PC-3 (cell line): ENCODE results near the gene NOL4L. TPM values are rescaled to one million over a fixed set of nuclear protein-coding genes. Genes with fewer than 3 reads are reported as not detected.

Experiments
- ATAC-seq: fragments of 200-7000 bp; cut with Tn5 transposase; 2 replicates; pipeline ENCODE4 v1.9.1; 2020; ENCODE audit warnings: mild to moderate bottlenecking, moderate library complexity
- BruUV-seq: library from RNA; stranded (reverse); fragments of 400-500 nt; replicated peaks from 2 replicates; lab custom pipeline; 2021; lab: Mats Ljungman, UMichigan
- CTCF ChIA-PET: fragments of 300-600 bp; sonication (Branson Sonifier 250); formaldehyde crosslinking; loops from one replicate; lab custom pipeline; 2022; ENCODE audit warnings: antibody characterized with exemption; lab: Charles Lee
- POLR2A ChIA-PET: fragments of 300-600 bp; sonication (Branson Sonifier 250); formaldehyde crosslinking; loops from one replicate; lab custom pipeline; 2022; ENCODE audit warnings: antibody characterized with exemption; ENCODE audit not compliant: unreplicated experiment; lab: Charles Lee
- DNase-seq: peaks from one replicate; pipeline ENCODE4 v3.0.0-alpha.2; 2015
- H2AFZ ChIP-seq: fragments of 300-600 bp; sonication (generic); 2 replicates; pipeline ENCODE4 v1.6.0; 2016; ENCODE audit warnings: antibody characterized with exemption, low read length
- H3F3A ChIP-seq: fragments of 300-600 bp; sonication (generic); one replicate; pipeline ENCODE4 v1.6.0; 2017; ENCODE audit warnings: antibody characterized with exemption, low read length, control low read depth, mild to moderate bottlenecking; ENCODE audit not compliant: unreplicated experiment
- H3K27ac ChIP-seq: fragments of 300-600 bp; sonication (generic); 2 replicates; pipeline ENCODE4 v1.5.1; 2016; ENCODE audit warnings: mild to moderate bottlenecking, low read length
- H3K27me3 ChIP-seq: fragments of 300-600 bp; sonication (generic); 2 replicates; pipeline ENCODE4 v1.6.1; 2016; ENCODE audit warnings: low read length, mixed read lengths
- H3K36me3 ChIP-seq: fragments of 300-600 bp; sonication (generic); 2 replicates; pipeline ENCODE4 v1.6.1; 2016; ENCODE audit warnings: low read depth, mixed run types, low read length, mixed read lengths
- H3K4me1 ChIP-seq: fragments of 300-600 bp; sonication (generic); 2 replicates; pipeline ENCODE4 v1.5.1; 2016; ENCODE audit warnings: low read length; ENCODE audit not compliant: insufficient read depth
- H3K4me2 ChIP-seq: fragments of 300-600 bp; sonication (generic); 2 replicates; pipeline ENCODE4 v1.6.0; 2016; ENCODE audit warnings: low read length
- H3K4me3 ChIP-seq: fragments of 300-600 bp; sonication (generic); 2 replicates; pipeline ENCODE4 v1.5.1; 2016; ENCODE audit warnings: mild to moderate bottlenecking, low read length, mixed read lengths
- H3K79me2 ChIP-seq: fragments of 300-600 bp; sonication (generic); 2 replicates; pipeline ENCODE4 v1.6.1; 2017; ENCODE audit warnings: low read length, mixed read lengths
- H3K9ac ChIP-seq: fragments of 300-600 bp; sonication (generic); 2 replicates; pipeline ENCODE4 v1.6.0; 2016; ENCODE audit warnings: mild to moderate bottlenecking, low read length
- H3K9me2 ChIP-seq: fragments of 300-600 bp; sonication (generic); replicated peaks from 2 replicates; pipeline ENCODE4 v1.6.1; 2016; ENCODE audit warnings: mixed run types, low read length, mixed read lengths
- H3K9me3 ChIP-seq: fragments of 300-600 bp; sonication (generic); 2 replicates; pipeline ENCODE4 v1.6.1; 2016; ENCODE audit warnings: low read length, mixed read lengths
- H4K20me1 ChIP-seq: fragments of 300-600 bp; sonication (generic); 2 replicates; pipeline ENCODE4 v1.6.1; 2016; ENCODE audit warnings: low read length, mixed read lengths
- EZH2 ChIP-seq: fragments of 300-600 bp; sonication (generic); IDR thresholded peaks from one replicate; pipeline ENCODE4 v1.6.1; 2017; ENCODE audit warnings: antibody characterized with exemption, mild to moderate bottlenecking, low read length; ENCODE audit not compliant: unreplicated experiment
- EZH2phosphoT487 ChIP-seq: fragments of 300-600 bp; sonication (generic); IDR thresholded peaks from 2 replicates; pipeline ENCODE4 v1.6.1; 2018; ENCODE audit warnings: mild to moderate bottlenecking, antibody characterized with exemption, low read length, borderline replicate concordance
- intact Hi-C: fragments of 100-400 bp; cut with micrococcal nuclease; formaldehyde crosslinking; loops from 2 replicates; pipeline ENCODE4 v1.9.0; 2023
- total RNA-seq: library from RNA; depleted of rRNA; stranded (reverse); fragments of >200 nt; gene quantifications from 2 replicates; pipeline ENCODE4 v1.2.3, GENCODE V29; 2014
- TF ChIP-seq, protein P1 (sequence below): fragments of 300-600 bp; sonication (generic); conservative IDR thresholded peaks from 2 replicates; pipeline ENCODE4 v1.5.1; 2017; ENCODE audit warnings: antibody characterized with exemption, low read depth, mild to moderate bottlenecking, low read length

NOL4L gene
- total RNA-seq, 1 experiment from 2014 or later: 7.3 TPM

DNA sequence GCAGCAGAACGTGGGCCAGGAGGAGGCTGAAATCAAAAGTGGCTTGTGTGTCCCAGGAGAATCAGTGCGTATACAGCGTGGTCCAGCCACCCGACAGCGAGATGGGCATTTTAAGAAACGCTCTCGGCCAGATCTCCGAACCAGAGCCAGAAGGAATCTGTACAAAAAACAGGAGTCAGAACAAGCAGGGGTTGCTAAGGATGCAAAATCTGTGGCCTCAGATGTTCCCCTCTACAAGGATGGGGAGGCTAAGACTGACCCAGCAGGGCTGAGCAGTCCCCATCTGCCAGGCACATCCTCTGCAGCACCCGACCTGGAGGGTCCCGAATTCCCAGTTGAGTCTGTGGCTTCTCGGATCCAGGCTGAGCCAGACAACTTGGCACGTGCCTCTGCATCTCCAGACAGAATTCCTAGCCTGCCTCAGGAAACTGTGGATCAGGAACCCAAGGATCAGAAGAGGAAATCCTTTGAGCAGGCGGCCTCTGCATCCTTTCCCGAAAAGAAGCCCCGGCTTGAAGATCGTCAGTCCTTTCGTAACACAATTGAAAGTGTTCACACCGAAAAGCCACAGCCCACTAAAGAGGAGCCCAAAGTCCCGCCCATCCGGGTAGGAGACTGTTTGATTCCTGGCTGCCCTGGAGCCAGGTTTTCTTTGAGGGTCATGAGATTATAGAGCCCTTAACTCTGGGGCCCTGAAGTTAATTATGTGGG lies 151.7 kb downstream of the NOL4L start:
- Histone ChIP-seq H2AFZ (no peak overlapping the region), H3K4me2 (no peak overlapping the region)

DNA sequence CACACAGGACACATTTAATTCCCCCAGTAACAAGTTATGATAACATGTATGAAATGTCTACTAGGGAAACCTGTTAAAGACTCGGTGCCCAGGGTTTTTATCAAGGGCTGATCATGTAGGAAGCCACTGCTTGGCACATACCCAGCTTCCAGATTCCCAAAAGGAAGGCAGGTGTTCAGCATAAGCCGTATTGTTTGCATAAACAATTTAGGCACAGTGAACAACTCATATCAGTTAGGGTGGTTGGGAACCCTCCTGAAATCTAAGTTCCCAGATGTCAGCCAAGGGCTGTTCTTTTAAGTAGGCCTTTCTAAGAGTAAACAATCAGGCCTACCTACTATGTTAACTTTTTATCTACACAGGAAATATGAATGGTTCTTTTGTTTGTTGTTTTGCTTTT lies 152.9 kb downstream of the NOL4L start:
- Histone ChIP-seq H2AFZ (no peak overlapping the region), H4K20me1 (no peaks in the 10 kb centered on the region), H3K9me3 (no peaks in the 10 kb centered on the region), H3F3A (no peaks in the 10 kb centered on the region), H3K4me2 (no peak overlapping the region), H3K4me3 (no peak overlapping the region), H3K4me1 (no peaks in the 10 kb centered on the region), H3K36me3 (peaks cover 88% of the 10 kb centered on the region), H3K9me2 (no peaks in the 10 kb centered on the region), H3K79me2 (no peaks in the 10 kb centered on the region), H3K9ac (no peak overlapping the region), H3K27me3 (no peaks in the 10 kb centered on the region), H3K27ac (no peak overlapping the region)
- intact Hi-C loops: no loop called here
- TF ChIP-seq EZH2phosphoT487: no peak
- no peak for TF ChIP-seq EZH2
- TF ChIP-seq, protein P1, sequence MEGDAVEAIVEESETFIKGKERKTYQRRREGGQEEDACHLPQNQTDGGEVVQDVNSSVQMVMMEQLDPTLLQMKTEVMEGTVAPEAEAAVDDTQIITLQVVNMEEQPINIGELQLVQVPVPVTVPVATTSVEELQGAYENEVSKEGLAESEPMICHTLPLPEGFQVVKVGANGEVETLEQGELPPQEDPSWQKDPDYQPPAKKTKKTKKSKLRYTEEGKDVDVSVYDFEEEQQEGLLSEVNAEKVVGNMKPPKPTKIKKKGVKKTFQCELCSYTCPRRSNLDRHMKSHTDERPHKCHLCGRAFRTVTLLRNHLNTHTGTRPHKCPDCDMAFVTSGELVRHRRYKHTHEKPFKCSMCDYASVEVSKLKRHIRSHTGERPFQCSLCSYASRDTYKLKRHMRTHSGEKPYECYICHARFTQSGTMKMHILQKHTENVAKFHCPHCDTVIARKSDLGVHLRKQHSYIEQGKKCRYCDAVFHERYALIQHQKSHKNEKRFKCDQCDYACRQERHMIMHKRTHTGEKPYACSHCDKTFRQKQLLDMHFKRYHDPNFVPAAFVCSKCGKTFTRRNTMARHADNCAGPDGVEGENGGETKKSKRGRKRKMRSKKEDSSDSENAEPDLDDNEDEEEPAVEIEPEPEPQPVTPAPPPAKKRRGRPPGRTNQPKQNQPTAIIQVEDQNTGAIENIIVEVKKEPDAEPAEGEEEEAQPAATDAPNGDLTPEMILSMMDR: no peak
- POLR2A ChIA-PET: no interaction called here
- CTCF ChIA-PET: no interaction called here
- ATAC-seq: no peak
- no peak for DNase-seq
- BruUV-seq: no TSS peak

More for the DNA sequence above, 151.7 kb downstream of the NOL4L start:
- Histone ChIP-seq H3K9ac (no peak overlapping the region), H3K9me3 (no peaks in the 10 kb centered on the region), H3F3A (no peaks in the 10 kb centered on the region), H3K27me3 (no peaks in the 10 kb centered on the region), H3K27ac (no peak overlapping the region), H3K36me3 (peaks cover 90% of the 10 kb centered on the region), H3K4me3 (no peak overlapping the region), H3K4me1 (no peaks in the 10 kb centered on the region), H3K9me2 (no peaks in the 10 kb centered on the region), H3K79me2 (no peaks in the 10 kb centered on the region), H4K20me1 (no peaks in the 10 kb centered on the region)
- TF ChIP-seq, protein P1: no peak
- TF ChIP-seq EZH2phosphoT487 (no peak), EZH2 (no peak)
- CTCF ChIA-PET: interaction anchor here (0.6 kb wide), 1 partner anchor 248 kb away, joined by 6 read pairs; no protein-coding TSS in a partner anchor
- intact Hi-C loops: no loop called here
- DNase-seq (no peak), ATAC-seq (no peak)
- BruUV-seq: TSS peak; percentile 15
- POLR2A ChIA-PET: interaction anchor here (0.5 to 0.6 kb wide), 2 partner anchors 16 to 878 kb away, joined by 3 to 4 read pairs; no protein-coding TSS in a partner anchor

DNA sequence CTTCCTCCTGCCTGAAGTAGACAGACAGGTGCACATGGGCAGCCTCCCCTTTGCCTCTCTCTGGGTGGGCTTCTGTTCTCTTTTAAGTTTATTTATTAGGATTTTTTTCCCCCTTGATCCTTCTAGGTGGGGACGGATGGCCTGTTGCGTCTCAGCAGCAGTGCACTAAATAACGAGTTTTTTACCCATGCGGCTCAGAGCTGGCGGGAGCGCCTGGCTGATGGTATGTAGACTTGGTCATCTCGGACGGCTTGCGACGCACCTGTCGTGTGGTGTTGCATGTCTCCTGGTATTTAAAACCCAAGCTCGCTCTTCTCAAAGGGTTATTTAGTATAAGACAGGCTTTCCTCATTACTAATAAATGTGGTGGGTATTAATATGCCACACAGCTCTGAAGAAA lies 153.7 kb downstream of the NOL4L start:
- BruUV-seq: no TSS peak
- intact Hi-C loops: no loop called here
- CTCF ChIA-PET: no interaction called here

More for the DNA sequence above, 153.7 kb downstream of the NOL4L start:
- Histone ChIP-seq H3K4me1 (no peaks in the 10 kb centered on the region), H4K20me1 (no peaks in the 10 kb centered on the region), H3K27ac (no peak overlapping the region), H3K9me2 (no peaks in the 10 kb centered on the region), H3K27me3 (no peaks in the 10 kb centered on the region), H3K36me3 (peaks cover 83% of the 10 kb centered on the region), H3K4me2 (no peak overlapping the region), H3K9ac (no peak overlapping the region), H2AFZ (no peak overlapping the region), H3K79me2 (0 out of 2 replicates have a peak, but pooled peaks cover 4% of the 10 kb centered on the region), H3K4me3 (no peak overlapping the region), H3F3A (no peaks in the 10 kb centered on the region), H3K9me3 (no peaks in the 10 kb centered on the region)
- POLR2A ChIA-PET: no interaction called here
- DNase-seq: no peak
- no peak for TF ChIP-seq EZH2phosphoT487
- no peak for TF ChIP-seq EZH2
- TF ChIP-seq, protein P1: no peak
- no peak for ATAC-seq
